ENCODE measurements around the gene PIP4K2A.
"Not testable (repeated sequence)": the region's sequence is repeated elsewhere in the genome, so short reads cannot be mapped to it uniquely, and the experiment has no call there.

PIP4K2A gene

GRCh38 chr10:22719406-22720042 is 5.1 kb upstream of the PIP4K2A start:
- DNase-seq (ENCODE audit: low read depth in 4 of 4, low spot score in 1 of 4) = no peak

- not testable (repeated sequence) for DNase-seq (ENCODE audit: low read depth in 4 of 4, low spot score in 1 of 4)
Measured at GRCh38 chr10:22718659-22719058, 4.3 kb upstream of the PIP4K2A start.

GRCh38 chr10:22717728-22718127 is 3.4 kb upstream of the PIP4K2A start:
- no peak for DNase-seq (ENCODE audit: low read depth in 4 of 4, low spot score in 1 of 4)

GRCh38 chr10:22716943-22717342 is 2.6 kb upstream of the PIP4K2A start:
- DNase-seq (ENCODE audit: low read depth in 4 of 4, low spot score in 1 of 4) = no peak

GRCh38 chr10:22715290-22715625 is 880 bp upstream of the PIP4K2A start:
- DNase-seq (ENCODE audit: low read depth in 4 of 4, low spot score in 1 of 4) = no peak

GRCh38 chr10:22713853-22714478 is 412 bp downstream of the PIP4K2A start:
- peak in 2 of 4 experiments; percentile 13 to 25 for DNase-seq (ENCODE audit: low read depth in 4 of 4, low spot score in 1 of 4)

- DNase-seq (ENCODE audit: low read depth in 4 of 4, low spot score in 1 of 4) = peak in 2 of 4 experiments; percentile 6 to 7
Measured at GRCh38 chr10:22712956-22713852, 1.2 kb downstream of the PIP4K2A start.

- DNase-seq (ENCODE audit: low read depth in 4 of 4, low spot score in 1 of 4) = no peak
Measured at GRCh38 chr10:22712211-22712955, 2.0 kb downstream of the PIP4K2A start.

GRCh38 chr10:22711373-22711772 is 3.0 kb downstream of the PIP4K2A start:
- no peak for DNase-seq (ENCODE audit: low read depth in 4 of 4, low spot score in 1 of 4)

- DNase-seq (ENCODE audit: low read depth in 4 of 4, low spot score in 1 of 4) = no peak
Measured at GRCh38 chr10:22710139-22710745, 4.1 kb downstream of the PIP4K2A start.

- DNase-seq (ENCODE audit: low read depth in 4 of 4, low spot score in 1 of 4) = no peak
Measured at GRCh38 chr10:22708772-22709171, 5.6 kb downstream of the PIP4K2A start.

- no peak for DNase-seq (ENCODE audit: low read depth in 4 of 4, low spot score in 1 of 4)
Measured at GRCh38 chr10:22705527-22705926, 8.9 kb downstream of the PIP4K2A start.

- DNase-seq (ENCODE audit: low read depth in 4 of 4, low spot score in 1 of 4) = no peak
Measured at GRCh38 chr10:22704942-22705341, 9.4 kb downstream of the PIP4K2A start.

- DNase-seq (ENCODE audit: low read depth in 4 of 4, low spot score in 1 of 4) = no peak
Measured at GRCh38 chr10:22704471-22704911, 9.9 kb downstream of the PIP4K2A start.

GRCh38 chr10:22702348-22702747 is 12.0 kb downstream of the PIP4K2A start:
- no peak for DNase-seq (ENCODE audit: low read depth in 4 of 4, low spot score in 1 of 4)

- DNase-seq (ENCODE audit: low read depth in 4 of 4, low spot score in 1 of 4) = no peak
Measured at GRCh38 chr10:22701132-22701826, 13.1 kb downstream of the PIP4K2A start.

GRCh38 chr10:22700489-22700888 is 13.9 kb downstream of the PIP4K2A start:
- DNase-seq (ENCODE audit: low read depth in 4 of 4, low spot score in 1 of 4) = no peak

- DNase-seq (ENCODE audit: low read depth in 4 of 4, low spot score in 1 of 4) = no peak
Measured at GRCh38 chr10:22699976-22700375, 14.4 kb downstream of the PIP4K2A start.

- no peak for DNase-seq (ENCODE audit: low read depth in 4 of 4, low spot score in 1 of 4)
Measured at GRCh38 chr10:22698941-22699440, 15.4 kb downstream of the PIP4K2A start.

- no peak for DNase-seq (ENCODE audit: low read depth in 4 of 4, low spot score in 1 of 4)
Measured at GRCh38 chr10:22697800-22698199, 16.6 kb downstream of the PIP4K2A start.
